ENCODE measurements around the gene OS9.

Gene OS9

GRCh38 chr12:57761391-57761998 is 67.6 kb downstream of the OS9 start:
- intact Hi-C loops (cut with DNase I; ENCODE audit: low total_unique reads), result no loop called here

GRCh38 chr12:57762463-57762862 is 68.5 kb downstream of the OS9 start:
- intact Hi-C loops (cut with DNase I; ENCODE audit: low total_unique reads), result no loop called here
- DNase-seq, result no peak
- peaks cover 0 to 54% of the 10 kb centered on the region in 2 donors for H3K27me3 ChIP-seq
- H3K4me3 ChIP-seq, result no peak overlapping the region
- H3K4me1 ChIP-seq, result peaks cover 0 to 31% (median 29%) of the 10 kb centered on the region in 4 donors
- H3K27ac ChIP-seq, result no peak overlapping the region
- TF ChIP-seq CTCF (IDR thresholded peaks at IDR 0.05), result no peak
- no peaks in the 10 kb centered on the region for H3K9me3 ChIP-seq
- H3K36me3 ChIP-seq, result peaks cover 0 to 14% (median 12%) of the 10 kb centered on the region in 3 donors

More at GRCh38 chr12:57761391-57761998, 67.6 kb downstream of the OS9 start:
- TF ChIP-seq CTCF (IDR thresholded peaks at IDR 0.05), result no peak
- H3K4me3 ChIP-seq, result no peak overlapping the region
- peak in 1 of 2 donors; percentile 13 for DNase-seq
- H3K27ac ChIP-seq, result no peak overlapping the region
- H3K36me3 ChIP-seq, result peaks cover 0 to 14% (median 12%) of the 10 kb centered on the region in 3 donors
- peaks cover 0 to 54% of the 10 kb centered on the region in 2 donors for H3K27me3 ChIP-seq
- peaks cover 0 to 22% (median 21%) of the 10 kb centered on the region in 4 donors for H3K4me1 ChIP-seq
- no peaks in the 10 kb centered on the region for H3K9me3 ChIP-seq

- intact Hi-C loops (cut with DNase I; ENCODE audit: low total_unique reads), result no loop called here
- Histone ChIP-seq H3K27me3 (peaks cover 0 to 54% of the 10 kb centered on the region in 2 donors), H3K4me1 (peaks cover 0 to 31% (median 29%) of the 10 kb centered on the region in 4 donors), H3K27ac (no peak overlapping the region), H3K4me3 (no peak overlapping the region), H3K36me3 (peaks cover 0 to 12% (median 8%) of the 10 kb centered on the region in 3 donors), H3K9me3 (no peaks in the 10 kb centered on the region)
- peak in 1 of 2 donors; percentile 49 for DNase-seq
- no peak for TF ChIP-seq CTCF (IDR thresholded peaks at IDR 0.05)
These were observed 70.1 kb downstream of the OS9 start for GRCh38 chr12:57763881-57764661.

- TF ChIP-seq CTCF (IDR thresholded peaks at IDR 0.05), result no peak
- intact Hi-C loops (cut with DNase I; ENCODE audit: low total_unique reads), result no loop called here
- peak in 1 of 2 donors; percentile 61 for DNase-seq
- Histone ChIP-seq H3K27me3 (peaks cover 0 to 54% of the 10 kb centered on the region in 2 donors), H3K4me3 (peak overlapping the region; percentile 30 to 50), H3K36me3 (peaks cover 0 to 16% (median 11%) of the 10 kb centered on the region in 3 donors), H3K9me3 (no peaks in the 10 kb centered on the region), H3K4me1 (peaks cover 0 to 31% (median 29%) of the 10 kb centered on the region in 4 donors), H3K27ac (no peak overlapping the region)
These were observed 70.7 kb downstream of the OS9 start for GRCh38 chr12:57764662-57765002.

- Histone ChIP-seq H3K27me3 (peaks cover 0 to 52% of the 10 kb centered on the region in 2 donors), H3K4me3 (peak overlapping the region; percentile 30 to 50), H3K36me3 (peaks cover 0 to 17% (median 12%) of the 10 kb centered on the region in 3 donors), H3K27ac (no peak overlapping the region), H3K9me3 (no peaks in the 10 kb centered on the region), H3K4me1 (peaks cover 0 to 31% (median 29%) of the 10 kb centered on the region in 4 donors)
- DNase-seq, result peak in 1 of 2 donors; percentile 67
- intact Hi-C loops (cut with DNase I; ENCODE audit: low total_unique reads), result no loop called here
- no peak for TF ChIP-seq CTCF (IDR thresholded peaks at IDR 0.05)
These were observed 71.2 kb downstream of the OS9 start for GRCh38 chr12:57765003-57765697.
